ENCODE results near the gene PDILT.

Gene PDILT

DNA sequence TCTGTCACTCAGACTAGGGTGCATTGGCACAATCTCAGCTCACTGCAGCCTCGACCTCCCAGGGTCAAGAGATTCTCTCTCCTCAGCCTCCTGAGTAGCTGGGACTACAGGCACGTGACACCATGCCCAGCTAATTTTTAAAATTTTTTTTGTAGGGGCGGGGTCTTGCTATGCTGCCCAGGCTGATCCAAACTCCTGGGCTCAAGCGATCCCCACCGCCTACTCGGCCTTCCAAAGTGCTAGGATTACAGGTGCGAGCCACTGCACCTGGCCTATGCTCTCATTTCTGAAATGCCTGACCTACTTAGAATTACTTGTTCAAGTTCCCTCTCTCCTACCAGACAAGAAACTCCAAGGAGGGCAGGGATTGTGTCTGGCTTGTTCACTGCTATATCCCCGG is 72.1 kb downstream of the PDILT start:
- Histone ChIP-seq H3K4me3 (ENCODE audit: low read depth, low read length, poor library complexity, severe bottlenecking) (no peak overlapping the region), H3K9me3 (ENCODE audit: low read length) (no peaks in the 10 kb centered on the region), H3K27me3 (ENCODE audit: insufficient read depth, low read length) (no peaks in the 10 kb centered on the region), H3K9me2 (ENCODE audit: low read depth, low read length) (no peaks in the 10 kb centered on the region), H3K4me1 (ENCODE audit: insufficient read depth, low read length, severe bottlenecking) (no peaks in the 10 kb centered on the region), H3K9ac (ENCODE audit: low read length) (no peak overlapping the region), H3K4me2 (ENCODE audit: low read length) (no peak overlapping the region), H3K79me2 (ENCODE audit: insufficient read depth, low read length) (no peaks in the 10 kb centered on the region), H3K27ac (ENCODE audit: low read depth, low read length, poor library complexity, severe bottlenecking) (no peak overlapping the region), H2AFZ (ENCODE audit: low read length) (no peak overlapping the region), H3F3A (ENCODE audit: insufficient read depth, low read length) (no peaks in the 10 kb centered on the region), H3K36me3 (ENCODE audit: insufficient read depth, low read length) (no peaks in the 10 kb centered on the region), H4K20me1 (ENCODE audit: insufficient read depth, low read length) (no peaks in the 10 kb centered on the region)
- TF ChIP-seq EZH2 (IDR thresholded peaks at IDR 0.05; ENCODE audit: borderline replicate concordance, low read length) = no peak
- TF ChIP-seq CTCF (IDR thresholded peaks at IDR 0.05; ENCODE audit: low read length) = no peak

- Histone ChIP-seq H4K20me1 (ENCODE audit: insufficient read depth, low read length) (no peaks in the 10 kb centered on the region), H3K79me2 (ENCODE audit: insufficient read depth, low read length) (no peaks in the 10 kb centered on the region), H3K9me2 (ENCODE audit: low read depth, low read length) (no peaks in the 10 kb centered on the region), H3F3A (ENCODE audit: insufficient read depth, low read length) (no peaks in the 10 kb centered on the region), H3K27ac (ENCODE audit: low read depth, low read length, poor library complexity, severe bottlenecking) (no peak overlapping the region), H3K9ac (ENCODE audit: low read length) (no peak overlapping the region), H3K4me3 (ENCODE audit: low read depth, low read length, poor library complexity, severe bottlenecking) (no peak overlapping the region), H3K27me3 (ENCODE audit: insufficient read depth, low read length) (no peaks in the 10 kb centered on the region), H2AFZ (ENCODE audit: low read length) (no peak overlapping the region), H3K4me2 (ENCODE audit: low read length) (no peak overlapping the region), H3K4me1 (ENCODE audit: insufficient read depth, low read length, severe bottlenecking) (no peaks in the 10 kb centered on the region), H3K36me3 (ENCODE audit: insufficient read depth, low read length) (no peaks in the 10 kb centered on the region), H3K9me3 (ENCODE audit: low read length) (no peaks in the 10 kb centered on the region)
- no peak for TF ChIP-seq EZH2 (IDR thresholded peaks at IDR 0.05; ENCODE audit: borderline replicate concordance, low read length)
- no peak for TF ChIP-seq CTCF (IDR thresholded peaks at IDR 0.05; ENCODE audit: low read length)
Observed at GRCh38 chr16:20331635-20332034, 72.9 kb downstream of the PDILT start.

DNA sequence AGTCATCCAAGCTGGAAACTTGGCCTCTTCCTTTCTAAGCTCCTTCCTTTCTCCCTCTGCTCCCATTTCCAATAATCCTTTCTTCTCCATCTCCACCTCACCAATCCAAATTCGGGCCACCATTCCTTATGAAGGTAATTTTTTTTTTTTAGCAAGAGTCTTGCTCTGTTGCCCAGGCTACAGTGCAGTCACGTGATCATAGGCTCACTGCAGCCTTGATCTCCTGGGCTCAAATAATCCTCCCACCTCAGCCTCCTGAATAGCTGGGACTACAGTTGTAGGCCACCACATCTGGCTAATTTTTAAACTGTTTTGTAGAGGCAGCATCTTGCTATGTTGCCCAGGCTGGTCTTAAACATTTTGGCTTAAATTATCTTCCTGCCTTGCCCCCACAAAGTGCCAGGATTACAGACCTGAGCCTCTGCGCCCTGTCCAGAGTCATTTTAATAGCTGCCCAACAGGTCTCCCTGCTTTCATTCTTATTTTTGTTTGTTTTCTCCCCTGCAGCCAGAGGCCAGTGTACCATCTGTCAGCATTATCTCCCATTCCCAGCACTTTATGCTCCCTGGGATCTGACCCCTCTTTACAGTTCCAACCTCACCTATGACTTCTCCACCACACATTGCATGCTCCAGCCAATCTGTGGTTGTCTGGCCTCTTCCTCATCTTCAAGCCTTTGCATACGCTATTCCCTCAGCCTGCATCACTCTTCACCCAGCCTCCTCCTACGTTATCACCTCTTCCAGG is 75.0 kb downstream of the PDILT start:
- no peak overlapping the region for H2AFZ ChIP-seq (ENCODE audit: low read length)

More for the DNA sequence above, 75.0 kb downstream of the PDILT start:
- Histone ChIP-seq H3K27me3 (ENCODE audit: insufficient read depth, low read length) (no peaks in the 10 kb centered on the region), H3K4me1 (ENCODE audit: insufficient read depth, low read length, severe bottlenecking) (no peaks in the 10 kb centered on the region), H4K20me1 (ENCODE audit: insufficient read depth, low read length) (no peaks in the 10 kb centered on the region), H3K9me2 (ENCODE audit: low read depth, low read length) (no peaks in the 10 kb centered on the region), H3K79me2 (ENCODE audit: insufficient read depth, low read length) (no peaks in the 10 kb centered on the region), H3K36me3 (ENCODE audit: insufficient read depth, low read length) (no peaks in the 10 kb centered on the region), H3K9ac (ENCODE audit: low read length) (no peak overlapping the region), H3K4me2 (ENCODE audit: low read length) (no peak overlapping the region), H3K4me3 (ENCODE audit: low read depth, low read length, poor library complexity, severe bottlenecking) (no peak overlapping the region), H3K9me3 (ENCODE audit: low read length) (no peaks in the 10 kb centered on the region), H3F3A (ENCODE audit: insufficient read depth, low read length) (no peaks in the 10 kb centered on the region), H3K27ac (ENCODE audit: low read depth, low read length, poor library complexity, severe bottlenecking) (no peak overlapping the region)
- no peak for TF ChIP-seq EZH2 (IDR thresholded peaks at IDR 0.05; ENCODE audit: borderline replicate concordance, low read length)
- no peak for TF ChIP-seq CTCF (IDR thresholded peaks at IDR 0.05; ENCODE audit: low read length)

All from OCI-LY1 (cell line).